Measurements from ENCODE around the gene HSP90AB1.

HSP90AB1 gene

DNA sequence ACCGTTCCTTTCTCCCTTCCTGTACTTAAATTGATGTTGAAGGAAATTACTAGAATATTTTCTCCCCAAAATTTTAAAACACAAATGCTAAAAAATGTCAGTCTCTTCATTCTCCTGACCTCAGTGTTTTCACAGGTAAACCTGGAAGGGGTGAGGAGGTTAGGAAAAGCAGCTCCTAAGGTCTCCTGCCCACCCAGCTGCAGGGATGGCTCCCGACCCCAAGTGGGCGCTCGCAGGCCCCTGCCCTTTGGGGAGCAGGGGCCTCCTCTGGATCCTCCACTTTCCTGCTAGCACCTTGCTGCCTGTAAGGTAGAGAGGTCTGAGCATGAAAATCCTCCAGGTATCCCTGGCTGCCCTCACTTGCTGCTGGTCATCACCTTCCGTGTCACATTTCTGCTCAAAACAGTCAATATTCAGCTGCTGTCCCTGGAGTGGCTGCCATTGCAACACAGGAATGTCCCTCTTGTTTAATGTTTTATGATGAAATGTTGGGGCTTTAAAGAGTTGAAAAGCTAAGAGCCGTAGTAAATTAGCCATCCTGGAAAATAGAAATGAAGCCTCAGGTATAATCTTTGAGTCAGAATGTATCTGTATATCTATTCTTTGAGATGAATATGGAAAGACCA is 10.9 kb upstream of the HSP90AB1 start:
- DNase-seq, result no peak

DNA sequence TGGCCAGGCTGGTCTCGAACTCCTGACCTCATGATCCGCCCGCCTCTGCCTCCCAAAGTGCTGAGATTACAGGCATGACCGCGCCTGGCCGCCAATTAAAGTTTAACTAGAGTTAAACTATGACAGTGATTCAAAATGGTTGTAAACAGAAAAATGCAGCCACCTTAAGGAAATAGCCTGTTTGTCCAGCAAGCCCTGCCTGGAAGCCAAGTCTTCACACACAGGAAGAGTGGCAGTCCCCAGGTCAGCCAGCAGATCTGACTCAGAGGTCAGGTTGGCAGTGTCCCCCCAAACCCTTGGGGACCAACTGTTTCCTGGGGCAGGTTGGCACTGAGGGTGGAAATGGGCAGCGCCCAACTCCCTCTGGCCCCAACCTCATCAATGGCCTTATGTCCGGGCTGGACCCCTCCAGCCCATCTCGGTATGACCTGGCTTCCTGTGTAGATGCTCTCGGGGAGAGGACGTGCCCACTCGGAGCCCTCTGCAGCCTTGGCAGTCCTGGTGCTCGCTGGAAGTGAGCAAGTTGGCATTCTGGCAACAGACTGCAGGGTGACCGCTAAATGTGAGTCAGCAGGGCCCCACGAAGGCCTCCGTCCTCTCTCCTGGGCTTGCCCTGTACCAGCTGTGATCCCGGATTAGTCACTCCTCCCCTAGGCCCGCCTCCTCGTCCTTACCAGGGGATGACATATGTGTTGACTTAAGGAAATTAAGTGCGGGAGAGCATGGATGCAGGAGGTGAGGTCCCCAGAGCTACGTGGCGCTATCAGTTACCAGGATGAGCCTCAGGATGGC is 9.7 kb upstream of the HSP90AB1 start:
- DNase-seq, result peak; percentile 96

DNA sequence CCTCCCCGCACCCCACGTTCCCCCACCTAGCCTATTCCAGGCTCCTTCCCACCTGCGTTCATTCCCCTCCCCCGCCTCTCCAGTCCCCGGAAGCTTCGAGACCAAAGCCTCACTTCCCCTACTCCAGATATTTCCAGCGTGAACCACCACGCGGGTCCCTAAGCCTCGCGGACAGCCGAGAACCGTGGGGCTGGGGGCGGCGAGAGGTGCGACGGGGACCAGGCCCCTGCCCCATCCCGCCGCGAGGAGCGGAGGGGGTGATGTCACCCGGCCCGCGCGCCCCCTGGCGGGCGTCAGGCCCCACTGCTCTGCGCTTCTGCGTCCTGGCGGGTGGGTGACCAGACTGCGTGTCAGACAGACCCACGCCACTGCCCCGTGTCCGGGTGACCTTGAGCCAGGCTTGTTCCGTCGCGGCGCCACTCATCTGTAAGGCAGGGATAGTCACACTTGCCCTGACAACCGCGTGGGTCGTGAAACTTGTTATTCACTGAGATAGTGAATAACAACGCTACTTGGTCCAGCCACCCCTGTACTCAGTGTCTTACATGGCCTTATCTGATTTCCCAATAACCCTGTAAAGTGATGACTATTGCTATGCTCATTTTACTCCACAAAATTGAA is 9.0 kb upstream of the HSP90AB1 start:
- peak; percentile 30 for DNase-seq

GRCh38 chr6:44238687-44239350 is 8.1 kb upstream of the HSP90AB1 start:
- no peak for DNase-seq

GRCh38 chr6:44243345-44243744 is 3.6 kb upstream of the HSP90AB1 start:
- no peak for DNase-seq

DNA sequence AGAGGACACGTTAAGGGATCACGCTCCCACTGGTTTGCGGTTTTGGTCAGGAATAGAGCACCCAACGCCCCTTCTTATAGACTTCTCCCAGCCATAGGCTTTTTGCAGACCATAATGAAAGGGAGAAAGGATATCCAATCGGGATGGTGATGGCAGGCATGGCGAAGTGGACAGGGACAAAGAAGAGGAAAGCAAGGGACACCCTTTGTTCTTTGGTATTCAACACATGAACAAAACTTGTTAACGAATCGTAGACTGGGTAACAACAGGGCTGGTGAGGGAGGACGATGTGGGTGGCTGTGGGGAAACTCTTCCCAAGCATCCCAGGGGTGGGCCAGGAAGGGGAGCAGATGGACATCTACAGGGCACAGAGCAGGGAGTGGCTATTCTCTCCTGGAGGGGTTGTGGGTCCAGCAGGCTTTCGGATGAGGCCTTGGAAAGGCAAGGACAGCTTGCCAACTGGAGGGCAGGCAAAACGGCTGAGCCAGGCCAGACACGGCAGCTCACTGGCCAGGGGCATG is 1.4 kb upstream of the HSP90AB1 start:
- DNase-seq, result no peak

DNA sequence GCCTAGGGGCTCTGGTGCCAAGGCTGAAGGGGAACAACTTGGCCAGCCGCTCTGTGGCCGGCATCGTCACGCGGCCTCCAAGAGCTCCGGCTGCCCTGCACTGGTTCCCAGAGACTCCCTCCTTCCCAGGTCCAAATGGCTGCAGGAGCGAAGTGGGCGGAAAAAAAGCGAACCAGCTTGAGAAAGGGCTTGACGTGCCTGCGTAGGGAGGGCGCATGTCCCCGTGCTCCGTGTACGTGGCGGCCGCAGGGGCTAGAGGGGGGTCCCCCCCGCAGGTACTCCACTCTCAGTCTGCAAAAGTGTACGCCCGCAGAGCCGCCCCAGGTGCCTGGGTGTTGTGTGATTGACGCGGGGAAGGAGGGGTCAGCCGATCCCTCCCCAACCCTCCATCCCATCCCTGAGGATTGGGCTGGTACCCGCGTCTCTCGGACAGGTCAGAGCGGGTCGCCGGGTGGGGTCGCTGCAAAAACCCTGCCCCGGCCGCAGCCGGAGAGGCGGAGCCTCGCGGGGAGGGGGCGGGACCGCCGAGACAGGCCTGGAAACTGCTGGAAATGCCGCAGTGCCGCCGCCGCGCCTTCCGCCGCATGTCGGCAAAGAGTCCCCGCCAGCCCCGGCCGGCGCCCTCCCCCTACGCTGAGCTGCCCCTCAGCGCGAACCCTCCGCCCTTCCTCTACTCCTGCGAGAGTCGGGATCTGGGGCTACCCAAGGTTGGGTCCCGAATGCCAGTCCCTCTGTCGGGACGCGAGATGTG is 814 bp upstream of the HSP90AB1 start:
- no peak for DNase-seq

GRCh38 chr6:44247338-44248302 is 719 bp downstream of the HSP90AB1 start:
- DNase-seq, result no peak

- no peak for DNase-seq
Observed at GRCh38 chr6:44248579-44248978, 1.7 kb downstream of the HSP90AB1 start.

DNA sequence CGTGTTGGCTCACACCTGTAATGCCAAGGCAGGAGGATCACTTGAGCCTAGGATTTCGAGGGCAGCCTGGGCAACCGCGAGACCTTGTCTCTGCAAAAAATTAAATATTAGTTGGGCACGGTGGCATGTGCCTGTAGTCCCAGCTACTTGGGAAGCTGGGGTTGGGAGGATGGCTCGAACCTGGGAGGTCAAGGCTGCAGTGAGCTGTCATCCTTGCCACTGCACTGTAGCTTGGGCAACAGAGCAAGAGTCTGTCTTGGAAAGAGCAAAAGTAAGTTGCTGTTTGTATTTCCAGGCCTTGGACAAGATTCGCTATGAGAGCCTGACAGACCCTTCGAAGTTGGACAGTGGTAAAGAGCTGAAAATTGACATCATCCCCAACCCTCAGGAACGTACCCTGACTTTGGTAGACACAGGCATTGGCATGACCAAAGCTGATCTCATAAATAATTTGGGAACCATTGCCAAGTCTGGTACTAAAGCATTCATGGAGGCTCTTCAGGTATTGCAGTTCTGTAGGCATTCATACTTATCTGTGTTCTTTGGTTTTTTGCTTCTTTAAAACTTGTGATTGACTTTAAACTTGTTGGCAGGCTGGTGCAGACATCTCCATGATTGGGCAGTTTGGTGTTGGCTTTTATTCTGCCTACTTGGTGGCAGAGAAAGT is 2.3 kb downstream of the HSP90AB1 start:
- DNase-seq, result no peak

GRCh38 chr6:44250067-44250717 is 3.3 kb downstream of the HSP90AB1 start:
- no peak for DNase-seq

- no peak for DNase-seq
Observed at GRCh38 chr6:44250718-44251123, 3.8 kb downstream of the HSP90AB1 start.

- no peak for DNase-seq
Observed at GRCh38 chr6:44251576-44252524, 4.9 kb downstream of the HSP90AB1 start.

DNA sequence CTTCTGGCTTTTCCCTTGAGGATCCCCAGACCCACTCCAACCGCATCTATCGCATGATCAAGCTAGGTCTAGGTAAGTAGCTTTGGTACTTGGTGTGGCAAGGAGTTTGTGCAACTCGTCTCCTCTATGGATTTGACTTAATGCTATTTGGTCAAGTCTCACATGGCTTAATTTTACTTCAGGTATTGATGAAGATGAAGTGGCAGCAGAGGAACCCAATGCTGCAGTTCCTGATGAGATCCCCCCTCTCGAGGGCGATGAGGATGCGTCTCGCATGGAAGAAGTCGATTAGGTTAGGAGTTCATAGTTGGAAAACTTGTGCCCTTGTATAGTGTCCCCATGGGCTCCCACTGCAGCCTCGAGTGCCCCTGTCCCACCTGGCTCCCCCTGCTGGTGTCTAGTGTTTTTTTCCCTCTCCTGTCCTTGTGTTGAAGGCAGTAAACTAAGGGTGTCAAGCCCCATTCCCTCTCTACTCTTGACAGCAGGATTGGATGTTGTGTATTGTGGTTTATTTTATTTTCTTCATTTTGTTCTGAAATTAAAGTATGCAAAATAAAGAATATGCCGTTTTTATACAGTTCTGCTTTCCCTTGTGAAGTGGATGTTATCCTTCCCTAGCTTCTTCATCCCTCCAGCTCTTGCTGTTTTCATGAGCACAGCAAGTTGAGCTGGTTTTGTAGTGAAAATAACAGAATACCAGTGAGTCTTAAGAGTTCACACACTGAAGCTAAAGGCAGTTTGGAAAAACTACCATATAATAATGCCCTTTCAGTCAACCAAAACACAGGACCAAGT is 6.6 kb downstream of the HSP90AB1 start:
- DNase-seq, result no peak

- DNase-seq, result no peak
Observed at GRCh38 chr6:44254191-44255104, 7.5 kb downstream of the HSP90AB1 start.

- no peak for DNase-seq
Observed at GRCh38 chr6:44255105-44255808, 8.4 kb downstream of the HSP90AB1 start.

Measured in amniotic stem cell (primary cell).